GM11168 (cell line): Measurements from ENCODE around the gene UBE2H.
"Not testable (repeated sequence)": the region's sequence is repeated elsewhere in the genome, so short reads cannot be mapped to it uniquely, and the experiment has no call there.

Experiments used
- in situ Hi-C: fragments of 300-500 bp; cut with MboI; formaldehyde crosslinking; loops from one replicate; pipeline ENCODE4 v1.12.0; 2022; ENCODE audit warnings: low sequenced_read_pairs; ENCODE audit not compliant: unreplicated experiment

UBE2H gene

GRCh38 chr7:129952653-129953560 lies at the start of gene UBE2H:
Gene UBE2H, minus strand, starts transcription at chr7:129952960. Its CDS starts 405 bp downstream, at chr7:129952555.
- in situ Hi-C loops = no loop called here

GRCh38 chr7:129998446-129998845 lies 45.7 kb upstream of the UBE2H start:
- in situ Hi-C loops = no loop called here

GRCh38 chr7:129997285-129997684 lies 44.5 kb upstream of the UBE2H start:
- in situ Hi-C loops = no loop called here

GRCh38 chr7:129993275-129993674 lies 40.5 kb upstream of the UBE2H start:
- in situ Hi-C loops = no loop called here

- in situ Hi-C loops = no loop called here
Measured at GRCh38 chr7:129990403-129991192, 37.8 kb upstream of the UBE2H start.

GRCh38 chr7:129989466-129989865 lies 36.7 kb upstream of the UBE2H start:
- in situ Hi-C loops = no loop called here

GRCh38 chr7:129986600-129986999 lies 33.8 kb upstream of the UBE2H start:
- in situ Hi-C loops = no loop called here

GRCh38 chr7:129980667-129981066 lies 27.9 kb upstream of the UBE2H start:
- in situ Hi-C loops = no loop called here

- in situ Hi-C loops = no loop called here
Measured at GRCh38 chr7:129975309-129975708, 22.5 kb upstream of the UBE2H start.

GRCh38 chr7:129970816-129971215 lies 18.1 kb upstream of the UBE2H start:
- in situ Hi-C loops = no loop called here

GRCh38 chr7:129969881-129970446 lies 17.2 kb upstream of the UBE2H start:
- in situ Hi-C loops = no loop called here

- in situ Hi-C loops = no loop called here
Measured at GRCh38 chr7:129968592-129969383, 16.0 kb upstream of the UBE2H start.

- in situ Hi-C loops = not testable (repeated sequence)
Measured at GRCh38 chr7:129960204-129960475, 7.4 kb upstream of the UBE2H start.

GRCh38 chr7:129959471-129960203 lies 6.9 kb upstream of the UBE2H start:
- in situ Hi-C loops = no loop called here

- in situ Hi-C loops = no loop called here
Measured at GRCh38 chr7:129958643-129959470, 6.1 kb upstream of the UBE2H start.

GRCh38 chr7:129955993-129956543 lies 3.3 kb upstream of the UBE2H start:
- in situ Hi-C loops = no loop called here

GRCh38 chr7:129952086-129952652 lies 591 bp downstream of the UBE2H start:
- in situ Hi-C loops = no loop called here
